GM21737 (cell line): ENCODE data around the gene DRGX.

Experiments used
- ATAC-seq: cut with Tn5 transposase; IDR thresholded peaks from one replicate; pipeline ENCODE4 v1.9.1; 2021; ENCODE audit warnings: mild to moderate bottlenecking, moderate library complexity; ENCODE audit not compliant: unreplicated experiment

DRGX gene

GRCh38 chr10:49408519-49409306 lies 12.8 kb upstream of the DRGX start:
- no peak for ATAC-seq

- no peak for ATAC-seq
These were observed 11.8 kb upstream of the DRGX start for GRCh38 chr10:49407552-49408137.

- ATAC-seq: no peak
These were observed 11.3 kb upstream of the DRGX start for GRCh38 chr10:49407151-49407550.

DNA sequence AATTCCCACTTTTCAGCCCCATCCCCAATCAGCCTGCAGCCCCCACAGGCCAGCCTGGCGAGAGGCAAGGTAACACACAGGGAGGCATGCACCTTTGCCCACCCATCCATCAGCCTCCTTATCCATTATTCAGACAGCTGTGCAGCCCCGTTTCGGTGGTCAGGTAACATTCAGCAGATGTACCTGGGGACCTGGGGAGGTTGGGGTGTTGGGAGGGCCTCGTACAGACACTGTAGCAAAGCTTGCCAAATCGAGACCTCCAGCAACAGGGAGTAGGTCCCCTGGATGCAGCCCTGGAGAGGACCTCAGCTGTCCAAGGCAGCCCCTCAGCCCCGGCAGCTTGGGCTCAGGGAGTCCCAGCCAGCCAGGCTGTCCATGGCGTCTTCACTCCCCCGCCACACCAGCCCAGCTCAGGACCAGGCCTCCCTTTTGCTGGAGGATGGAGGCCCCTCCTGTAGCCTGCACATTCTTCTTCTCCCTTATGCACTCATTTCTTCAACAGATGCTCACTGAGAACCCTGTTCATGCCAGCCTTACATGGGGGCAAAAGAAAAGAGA lies 8.5 kb upstream of the DRGX start:
- ATAC-seq: no peak

DNA sequence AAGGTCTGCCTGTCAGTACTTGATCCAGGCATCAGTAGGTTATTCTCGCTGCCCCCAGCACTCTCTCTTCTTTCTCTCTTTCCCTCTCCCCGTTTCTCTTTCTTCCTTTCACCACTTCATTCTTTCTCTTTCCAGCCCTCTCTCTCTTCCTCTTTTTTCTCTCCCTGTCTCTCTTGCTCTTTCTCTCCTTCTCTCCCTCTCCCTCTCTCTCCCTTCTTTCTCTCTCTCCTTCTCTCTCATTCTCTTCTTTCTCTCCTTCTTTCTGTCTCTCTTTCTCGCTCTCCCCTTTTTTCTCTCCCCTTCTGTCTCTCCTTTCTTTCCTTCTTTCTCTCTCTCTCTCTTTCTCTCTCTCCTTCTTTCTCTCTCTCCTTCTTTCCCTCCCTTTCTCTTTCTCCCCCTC lies 7.5 kb upstream of the DRGX start:
- no peak for ATAC-seq

DNA sequence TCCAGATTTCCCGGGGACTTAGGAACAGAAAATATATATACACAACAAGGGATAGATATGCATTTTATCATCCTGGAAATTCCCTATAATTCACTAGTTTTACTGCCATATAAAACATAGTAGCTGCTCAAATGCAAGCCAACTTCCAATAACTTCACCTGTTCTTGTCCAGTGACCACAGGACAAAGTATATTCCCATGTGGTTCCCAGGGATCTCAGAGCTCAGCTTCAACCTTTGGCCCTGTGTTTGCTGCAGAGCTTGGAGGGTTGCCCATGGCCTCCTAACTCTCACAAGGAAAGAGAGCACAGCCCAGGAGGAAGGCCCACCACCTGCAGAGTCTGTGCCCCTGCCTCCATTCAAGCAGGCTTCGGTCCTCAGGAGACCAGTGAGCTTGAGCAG lies 4.5 kb upstream of the DRGX start:
- no peak for ATAC-seq

DNA sequence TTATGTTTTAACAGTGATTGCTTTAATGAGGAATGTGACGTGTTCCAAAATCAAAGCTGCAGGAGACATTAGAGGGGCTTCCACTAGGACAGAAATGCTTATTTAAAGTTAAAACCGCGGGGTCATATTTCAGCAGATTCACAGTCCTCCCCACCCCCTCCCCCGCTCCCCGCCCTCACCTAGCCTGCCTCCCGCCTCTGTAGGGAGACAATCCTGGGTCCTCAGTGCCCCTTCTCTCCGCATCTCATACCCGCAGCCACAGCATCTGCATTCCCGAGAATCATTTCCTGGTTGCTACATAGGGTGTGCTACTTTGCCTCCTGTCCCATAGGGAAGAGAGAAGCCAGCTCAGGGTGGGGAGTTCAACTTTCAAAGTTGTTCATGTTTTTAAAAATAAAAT lies 3.1 kb upstream of the DRGX start:
- no peak for ATAC-seq

DNA sequence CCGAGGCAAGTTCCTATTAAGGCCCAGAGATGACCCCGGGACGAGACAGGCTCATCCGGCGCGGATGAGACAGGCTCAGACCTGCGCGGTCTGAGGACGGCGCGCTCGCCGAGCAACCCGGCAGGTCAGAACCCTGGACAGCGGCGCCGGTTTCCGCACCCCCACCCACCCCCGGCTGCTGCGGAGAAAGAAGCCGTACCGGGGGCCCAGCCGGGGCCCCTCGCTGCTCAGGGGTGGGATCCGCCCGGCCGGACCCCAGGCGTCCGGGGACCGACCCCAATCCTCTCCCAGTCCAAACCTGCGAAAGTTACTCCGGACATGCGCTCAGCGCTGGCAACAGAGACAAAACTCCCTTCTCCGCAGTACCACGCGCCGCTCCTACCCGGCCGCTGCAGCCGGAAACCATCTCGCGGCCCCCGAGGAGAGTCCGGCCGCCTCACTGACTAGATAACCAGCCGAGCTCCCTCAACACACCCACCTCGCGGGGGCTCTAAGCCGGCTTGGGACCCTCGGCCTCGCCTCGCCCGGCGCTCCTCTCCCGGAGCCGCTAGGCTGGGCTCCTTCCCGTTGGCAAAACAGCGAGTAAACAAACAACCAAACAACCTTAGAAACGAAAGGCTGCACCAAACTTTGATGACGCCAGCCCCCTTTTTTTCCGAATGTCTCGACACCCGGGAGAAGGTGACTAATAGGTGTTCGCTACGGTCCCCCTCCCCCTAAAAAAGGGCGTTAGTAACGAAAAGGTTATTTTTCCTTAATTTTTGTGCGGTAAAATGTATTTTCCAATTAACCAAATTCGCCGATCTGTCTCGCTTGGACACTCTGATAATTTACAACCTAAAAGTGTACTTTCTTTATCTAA lies 2.3 kb upstream of the DRGX start:
- no peak for ATAC-seq

GRCh38 chr10:49397036-49397999 lies 1.4 kb upstream of the DRGX start:
- ATAC-seq: no peak

GRCh38 chr10:49396666-49396999 lies 744 bp upstream of the DRGX start:
- ATAC-seq: no peak

- ATAC-seq: no peak
These were observed 752 bp downstream of the DRGX start for GRCh38 chr10:49394933-49395740.

GRCh38 chr10:49393757-49394156 lies 2.1 kb downstream of the DRGX start:
- ATAC-seq: no peak

DNA sequence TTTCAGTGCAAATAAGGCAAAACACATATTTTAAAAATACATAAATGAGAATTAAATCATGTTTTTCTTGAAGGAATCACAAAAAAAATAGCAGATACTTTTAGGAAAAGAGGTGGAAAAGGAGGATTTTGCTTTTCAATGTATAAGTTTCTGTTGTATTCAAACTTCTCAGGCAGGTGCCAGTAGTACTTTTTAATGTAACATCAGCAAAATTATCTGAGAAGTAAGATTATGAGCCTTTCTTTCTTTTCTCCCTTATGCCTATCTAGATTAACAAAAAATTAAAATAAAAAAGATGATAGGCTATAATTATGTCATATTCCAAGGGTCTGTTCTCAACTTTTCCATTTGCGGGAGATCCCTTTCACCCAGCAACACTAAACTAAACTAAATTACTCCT lies 2.6 kb downstream of the DRGX start:
- no peak for ATAC-seq

DNA sequence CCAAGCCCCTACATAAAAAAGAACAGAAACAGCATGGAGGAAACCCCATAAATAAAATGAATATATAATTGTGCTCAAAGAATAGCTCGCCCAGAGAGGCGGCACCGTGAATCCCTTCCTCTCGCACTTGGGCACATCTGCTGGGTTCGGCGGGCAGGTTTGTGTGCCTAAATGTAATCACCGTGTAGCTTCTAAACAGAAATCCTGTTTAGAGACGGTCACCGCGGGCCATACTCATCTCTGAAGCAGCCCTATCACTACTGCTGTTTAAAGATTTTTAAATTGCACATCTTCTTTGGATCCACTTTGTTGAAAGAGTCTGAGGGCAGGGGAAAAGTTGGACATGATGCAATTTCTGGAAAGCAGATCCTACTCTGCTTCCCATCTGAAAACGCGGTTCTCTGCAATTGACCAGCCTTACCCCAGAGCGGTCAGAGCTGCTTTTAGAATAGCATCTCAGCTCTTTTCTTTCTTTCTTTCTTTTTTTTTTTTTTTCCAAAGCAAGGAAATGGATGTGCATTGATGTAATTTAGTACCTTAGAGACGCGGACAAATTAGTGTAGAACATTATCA lies 6.4 kb downstream of the DRGX start:
- ATAC-seq: no peak

- no peak for ATAC-seq
These were observed 7.7 kb downstream of the DRGX start for GRCh38 chr10:49388161-49388560.

DNA sequence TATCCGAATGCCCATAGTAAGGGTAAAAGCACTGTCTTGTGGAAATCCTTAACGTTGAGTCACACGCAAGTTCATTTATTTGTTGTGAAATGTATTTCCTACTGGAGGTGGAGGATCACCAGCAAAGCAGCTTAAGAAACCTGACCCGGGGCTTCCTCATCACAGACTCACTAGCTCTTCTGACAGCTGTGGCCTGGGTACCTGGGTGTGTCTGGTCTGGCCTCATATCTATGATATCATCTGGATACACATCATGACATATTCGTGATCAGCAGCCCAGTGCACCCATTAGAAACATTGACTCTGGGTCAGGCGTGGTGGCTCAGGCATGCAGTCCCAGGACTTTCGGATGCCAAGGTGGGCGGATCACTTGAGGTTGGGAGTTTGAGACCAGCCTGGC lies 8.8 kb downstream of the DRGX start:
- ATAC-seq: no peak

DNA sequence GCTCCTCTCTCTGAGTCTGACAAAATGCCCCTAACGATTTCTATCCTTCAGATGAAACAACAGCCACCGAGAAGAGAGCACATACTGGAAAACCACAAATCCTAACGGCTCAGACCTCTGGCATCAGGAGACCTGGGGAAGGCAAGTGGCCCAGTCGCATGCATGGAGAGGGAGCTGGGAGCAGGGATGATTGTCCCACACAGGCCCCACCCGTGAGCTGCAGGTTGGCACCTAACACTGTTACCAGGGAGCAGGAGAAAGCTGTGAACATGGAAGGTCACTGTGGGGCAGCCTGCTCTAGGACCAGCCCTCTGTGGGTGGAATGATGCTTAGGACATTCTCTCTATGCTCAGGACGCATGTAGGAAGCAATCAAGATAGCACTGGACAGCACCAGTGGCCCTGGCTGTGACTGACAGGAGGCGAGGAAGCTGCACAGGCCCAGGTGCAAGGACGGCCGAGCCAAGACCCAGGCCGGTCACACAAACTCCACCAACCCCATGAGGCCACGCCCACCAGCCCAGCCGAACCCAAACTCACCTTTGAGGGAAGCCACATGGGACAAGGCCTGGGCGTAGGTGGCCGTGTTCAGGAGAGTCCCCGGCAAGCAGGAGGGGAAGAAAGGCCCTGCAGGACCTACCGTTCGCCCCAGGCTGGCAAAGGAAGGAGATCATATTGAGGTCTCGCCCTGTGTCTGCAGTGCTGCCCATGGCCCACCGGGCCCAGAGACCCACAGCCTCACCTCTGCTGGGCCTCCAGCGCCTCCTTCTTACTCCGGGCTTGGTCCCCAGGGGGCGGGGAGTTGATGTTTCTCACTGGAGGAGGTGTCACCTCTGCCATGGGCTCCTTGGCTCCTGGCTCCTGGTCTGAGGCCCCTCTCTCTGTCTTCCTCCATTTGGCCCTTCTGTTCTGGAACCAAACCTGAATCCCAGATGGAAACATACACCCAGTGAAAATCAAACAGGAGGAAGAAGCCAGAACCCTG lies 9.7 kb downstream of the DRGX start:
- no peak for ATAC-seq

- ATAC-seq: no peak
These were observed 11.5 kb downstream of the DRGX start for GRCh38 chr10:49384268-49384953.
